ENCODE results near the gene SUSD4.

Gene SUSD4

DNA sequence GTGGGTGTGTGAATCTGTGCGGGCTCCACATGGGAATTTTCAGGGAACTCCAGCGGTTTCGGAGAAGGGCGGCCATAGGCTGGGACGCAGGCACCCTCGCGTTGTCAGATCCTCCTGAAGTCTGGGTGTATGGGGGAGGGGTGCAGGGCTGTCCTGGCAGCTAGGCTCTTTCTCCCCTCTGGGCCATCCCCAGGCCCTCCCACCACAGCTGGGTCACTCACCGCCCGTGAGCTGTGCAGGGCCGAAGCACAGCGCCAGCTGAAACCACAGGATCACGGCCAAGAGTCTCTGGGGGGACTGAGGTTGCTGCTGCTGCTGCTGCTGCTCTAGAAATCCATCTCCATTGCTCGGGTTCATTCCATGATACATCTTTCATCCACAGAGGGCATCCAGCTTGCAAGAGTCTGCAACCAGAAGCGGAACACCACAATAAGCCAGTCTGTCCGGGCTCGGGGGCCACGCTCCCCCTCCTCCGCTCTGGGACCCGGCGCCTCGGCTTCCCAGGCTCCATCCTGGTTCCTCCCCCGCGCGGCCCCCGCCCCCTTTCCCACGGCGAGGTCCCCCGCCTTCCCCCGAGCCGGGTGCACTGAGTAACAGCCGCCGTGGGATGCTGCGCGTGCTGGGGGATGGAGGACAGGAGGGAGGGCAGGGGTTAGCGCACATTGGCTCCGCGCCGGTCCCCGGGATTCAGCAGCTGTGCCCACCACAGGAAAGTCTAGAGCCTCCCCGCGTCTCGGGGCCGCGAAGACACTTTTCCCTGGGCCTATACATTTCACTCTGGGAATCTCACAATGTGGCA, 720 bp downstream of the SUSD4 start:
- in situ Hi-C loops (cut with MboI; ENCODE audit: low sequenced_read_pairs): no loop called here

DNA sequence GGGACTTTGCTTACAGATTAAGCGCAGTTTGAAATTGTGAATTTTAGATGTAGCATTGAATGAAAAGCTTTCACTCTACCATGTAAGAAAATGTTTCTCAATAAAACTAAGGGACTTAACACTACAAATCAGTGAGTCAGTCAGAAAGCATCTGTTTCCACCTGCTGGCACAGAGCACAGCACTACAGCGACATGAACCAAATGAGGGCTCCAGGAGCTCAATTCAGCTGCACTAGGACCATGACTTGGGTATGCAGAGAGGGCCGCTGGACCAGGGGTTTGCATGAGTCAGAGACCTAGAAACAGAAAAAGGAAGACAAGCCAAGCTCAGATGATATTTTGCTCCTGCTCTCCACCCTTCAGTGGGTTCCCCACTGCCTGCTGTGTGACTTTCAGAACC, 5.2 kb downstream of the SUSD4 start:
- in situ Hi-C loops (cut with MboI; ENCODE audit: low sequenced_read_pairs): no loop called here

DNA sequence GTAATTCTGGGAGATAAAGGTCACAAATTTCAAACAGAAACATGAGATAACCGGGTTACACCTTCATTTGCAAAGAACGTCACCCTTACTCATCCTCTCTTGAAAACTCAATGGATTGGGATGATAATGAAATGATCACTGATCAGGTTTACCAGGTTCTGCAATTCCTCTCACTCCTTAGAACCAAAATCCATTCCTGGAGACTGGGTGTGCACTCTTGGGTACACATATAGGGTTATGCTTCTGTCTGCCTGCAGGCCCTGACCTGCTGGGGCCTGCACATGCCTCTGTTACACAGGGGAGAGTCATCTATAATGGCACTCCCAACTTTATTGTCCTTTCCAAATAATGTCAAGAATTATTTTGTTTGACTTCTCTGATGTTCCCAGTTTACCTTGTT, 8.3 kb downstream of the SUSD4 start:
- in situ Hi-C loops (cut with MboI; ENCODE audit: low sequenced_read_pairs): no loop called here

DNA sequence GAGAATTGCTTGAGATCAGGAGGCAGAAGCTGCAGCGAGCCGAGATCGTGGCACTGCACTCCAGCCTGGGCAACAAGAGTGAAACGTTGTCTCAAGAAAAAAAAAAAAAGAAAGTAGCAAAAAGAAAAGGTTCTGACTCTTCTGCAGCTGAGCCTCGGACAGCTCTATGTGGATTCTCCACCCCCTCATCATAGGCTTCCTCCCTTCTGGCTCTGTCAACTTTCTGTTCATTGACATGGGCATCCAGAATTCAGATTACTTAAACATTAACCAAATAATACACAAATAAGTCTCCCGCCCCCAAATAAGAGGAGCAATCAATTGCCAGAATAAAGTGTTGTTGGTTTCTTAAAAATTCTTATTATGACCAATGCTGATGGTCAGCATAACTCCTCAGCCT, 10.0 kb downstream of the SUSD4 start:
- in situ Hi-C loops (cut with MboI; ENCODE audit: low sequenced_read_pairs): no loop called here

DNA sequence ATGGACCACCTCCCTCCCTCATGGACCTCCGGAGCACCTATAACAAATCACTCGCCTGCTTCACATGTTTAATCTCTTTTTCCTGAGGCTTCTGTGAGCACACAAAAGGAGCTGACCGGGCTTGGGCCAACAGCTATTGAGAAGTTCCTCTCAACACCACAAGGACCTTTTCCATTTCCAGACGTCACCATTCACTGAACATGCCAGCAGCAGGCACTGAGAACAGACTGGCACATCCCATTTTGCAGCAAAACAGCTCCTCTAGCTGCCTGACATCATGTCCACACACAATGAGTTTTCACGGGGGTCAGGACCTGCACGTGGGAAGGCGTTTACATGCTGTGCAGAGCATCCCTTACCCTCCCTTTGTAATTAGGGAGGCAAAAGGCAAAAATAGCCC, 11.0 kb downstream of the SUSD4 start:
- in situ Hi-C loops (cut with MboI; ENCODE audit: low sequenced_read_pairs): no loop called here

DNA sequence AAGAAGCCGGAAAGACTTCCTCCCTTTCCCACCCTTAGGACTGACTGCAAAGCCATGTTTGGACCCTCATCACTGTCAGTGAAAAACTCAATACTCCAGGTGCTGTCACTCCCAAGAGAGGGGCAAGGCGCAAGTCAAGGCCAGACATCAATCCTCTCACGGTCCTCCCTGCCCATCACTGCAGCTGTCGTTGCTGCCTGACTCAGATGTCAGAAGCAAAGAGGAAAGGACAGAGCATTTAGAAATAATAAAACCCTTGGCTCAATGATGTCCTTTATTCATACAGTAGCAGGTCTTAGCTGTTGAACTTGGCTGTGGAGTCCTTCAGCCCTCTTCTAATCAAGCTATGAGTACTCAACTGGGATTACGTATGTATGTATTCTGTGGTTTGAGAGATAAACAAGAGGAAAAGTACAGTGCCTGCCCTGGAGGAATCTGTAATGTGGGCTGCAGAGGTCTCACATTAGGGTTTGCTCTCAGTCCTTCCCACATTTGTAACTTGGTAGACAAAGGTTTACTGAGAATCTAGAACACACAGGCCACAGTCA, 13.5 kb downstream of the SUSD4 start:
- in situ Hi-C loops (cut with MboI; ENCODE audit: low sequenced_read_pairs): no loop called here

DNA sequence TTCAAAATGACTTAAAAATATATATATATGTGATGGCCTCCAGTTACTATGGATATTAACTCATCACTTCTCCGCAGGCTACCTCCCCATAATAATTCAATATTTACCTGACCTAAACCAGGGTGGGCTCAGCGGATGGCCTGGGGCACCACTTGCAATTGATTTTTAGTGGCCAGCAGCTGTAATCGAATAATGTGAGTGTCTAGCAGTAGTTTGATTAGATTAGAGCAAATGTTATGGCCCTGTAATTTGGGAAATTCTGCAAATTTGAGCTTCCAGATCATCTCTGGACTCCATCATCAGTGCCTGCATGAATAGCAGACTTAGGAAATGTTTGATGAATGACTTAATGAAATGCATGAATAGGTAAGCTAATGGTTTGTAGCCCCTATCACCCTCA, 14.7 kb downstream of the SUSD4 start:
- in situ Hi-C loops (cut with MboI; ENCODE audit: low sequenced_read_pairs): no loop called here

DNA sequence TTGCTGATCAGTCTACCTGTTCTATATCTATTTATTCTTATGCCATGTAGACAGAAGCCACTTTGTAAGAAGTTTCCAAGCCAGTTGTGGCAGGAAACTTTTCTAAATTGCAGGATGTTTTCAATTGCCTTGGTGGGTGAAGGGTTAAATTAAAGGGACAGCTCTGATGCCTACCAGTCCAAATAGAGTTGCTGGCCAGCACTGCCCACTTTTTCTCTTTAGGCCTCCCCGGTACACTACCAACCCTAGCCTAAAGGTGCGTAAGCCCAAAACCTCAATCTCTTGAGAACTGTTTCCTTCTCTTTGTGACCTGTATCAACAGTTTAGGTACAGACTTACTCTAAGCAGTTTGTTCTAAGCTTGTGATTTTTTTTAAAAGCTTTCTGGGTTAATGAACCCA, 15.5 kb downstream of the SUSD4 start:
- in situ Hi-C loops (cut with MboI; ENCODE audit: low sequenced_read_pairs): no loop called here

DNA sequence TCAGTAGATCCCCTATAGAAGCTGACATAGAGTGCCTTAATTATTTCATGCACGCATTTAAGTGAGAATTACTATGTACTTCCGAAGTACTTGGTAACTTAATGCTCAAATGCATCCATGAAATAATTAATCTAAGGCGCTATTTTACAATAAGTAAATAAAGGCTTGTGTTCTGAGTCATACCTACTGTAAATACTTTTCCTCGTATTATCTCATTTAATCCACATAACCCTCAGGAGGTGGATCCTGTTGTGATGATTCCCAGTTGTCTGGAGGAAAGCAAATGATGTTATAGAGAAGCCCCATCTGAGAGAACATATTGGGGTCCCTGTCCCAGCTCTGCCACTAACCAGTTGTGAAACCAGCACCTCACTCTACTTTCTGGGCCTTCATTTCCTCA, 16.4 kb downstream of the SUSD4 start:
- in situ Hi-C loops (cut with MboI; ENCODE audit: low sequenced_read_pairs): no loop called here

DNA sequence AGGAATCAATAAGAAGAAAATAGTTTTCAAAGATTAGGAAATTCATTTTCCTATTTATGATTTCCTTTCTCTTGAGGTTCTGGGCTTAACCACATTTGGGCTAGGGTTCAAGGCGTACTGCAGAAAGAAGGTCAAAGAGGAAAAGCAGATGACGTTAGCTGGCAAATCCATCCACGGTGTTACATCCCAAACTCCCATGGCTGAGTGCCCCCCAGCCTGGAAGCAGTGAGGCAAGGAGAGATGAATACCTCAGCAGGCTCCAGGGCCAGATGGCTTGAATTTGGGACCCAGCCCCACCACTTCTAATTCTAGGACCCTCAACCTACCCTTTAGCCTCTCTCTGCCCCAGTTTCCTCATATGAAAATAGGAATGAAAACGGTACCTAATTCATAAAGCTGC, 17.7 kb downstream of the SUSD4 start:
- in situ Hi-C loops (cut with MboI; ENCODE audit: low sequenced_read_pairs): no loop called here

DNA sequence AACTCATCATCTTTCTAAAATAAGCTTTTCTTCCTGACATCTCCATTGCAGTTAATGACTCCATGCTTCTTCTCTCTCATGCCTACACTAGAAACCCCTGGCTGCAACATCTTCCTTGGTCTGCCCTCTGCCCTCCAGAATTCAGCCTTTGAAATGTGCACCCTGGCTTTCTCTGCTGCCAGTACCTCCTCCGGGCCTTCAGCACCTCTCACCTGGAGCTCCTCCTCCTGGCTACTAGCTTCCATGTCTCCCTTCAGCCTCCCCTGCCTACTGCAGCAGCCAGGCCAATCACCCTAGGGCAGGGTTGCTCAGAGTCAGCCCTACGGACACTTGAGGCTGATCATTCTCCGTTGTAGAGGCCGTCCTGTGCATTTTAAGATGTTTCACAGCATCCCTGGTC, 18.3 kb downstream of the SUSD4 start:
- in situ Hi-C loops (cut with MboI; ENCODE audit: low sequenced_read_pairs): no loop called here

DNA sequence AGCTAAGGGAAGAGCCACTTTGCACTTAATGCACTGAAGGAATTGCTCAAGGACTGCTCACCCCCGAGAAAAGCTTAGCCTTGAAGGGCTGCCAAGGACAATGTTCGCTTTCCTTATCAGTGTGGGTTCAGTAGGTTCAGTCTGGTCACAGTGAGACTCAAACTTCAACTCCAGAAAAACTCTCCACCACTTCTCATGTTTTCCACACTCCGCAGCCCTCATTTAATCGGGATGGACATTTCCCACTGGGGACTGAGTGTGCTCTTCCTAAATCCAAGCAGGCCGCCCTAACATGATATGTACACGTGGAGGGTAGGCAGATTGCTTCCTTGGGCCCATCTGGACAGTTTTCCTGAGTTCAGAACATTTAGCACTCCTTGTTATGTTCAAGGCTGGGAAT, 19.5 kb downstream of the SUSD4 start:
- in situ Hi-C loops (cut with MboI; ENCODE audit: low sequenced_read_pairs): no loop called here

DNA sequence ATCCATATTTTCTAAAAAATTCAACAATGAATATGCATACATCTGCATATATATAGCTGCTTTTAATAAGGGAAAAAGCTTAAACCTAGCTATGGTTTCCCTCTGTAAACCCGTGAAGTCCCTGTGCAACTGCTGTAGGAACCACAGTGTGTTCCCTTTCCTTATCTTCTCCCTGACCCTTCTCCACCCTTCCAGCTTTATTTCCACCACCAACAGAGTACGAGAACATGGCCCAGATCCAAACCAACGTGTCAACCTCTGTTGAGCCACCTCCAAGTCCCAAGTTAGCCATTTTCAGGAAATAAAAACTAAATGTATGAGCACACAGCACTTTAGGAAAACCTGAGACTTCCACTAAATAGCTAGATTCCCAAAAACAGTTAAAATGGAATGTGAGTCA, 20.3 kb downstream of the SUSD4 start:
- in situ Hi-C loops (cut with MboI; ENCODE audit: low sequenced_read_pairs): no loop called here

DNA sequence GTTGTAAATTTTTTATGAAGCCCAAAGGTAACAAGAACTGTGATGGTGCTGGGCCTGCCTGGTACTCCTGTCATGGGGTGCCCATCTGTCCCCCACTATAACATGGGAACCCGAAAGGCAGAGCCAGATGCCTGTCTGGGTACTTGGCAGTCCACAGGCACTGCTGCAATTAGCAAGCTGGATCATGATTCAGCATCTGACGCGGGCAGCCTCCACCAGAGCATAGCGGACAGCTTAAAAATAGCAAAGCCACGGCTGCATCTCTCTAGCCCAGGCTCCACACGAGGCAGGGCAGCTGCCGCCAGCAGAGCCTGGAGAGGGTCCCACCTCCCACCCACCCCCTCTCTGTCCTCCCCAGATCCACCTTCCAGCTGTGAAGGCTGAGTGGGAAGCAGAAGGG, 22.9 kb downstream of the SUSD4 start:
- in situ Hi-C loops (cut with MboI; ENCODE audit: low sequenced_read_pairs): no loop called here

DNA sequence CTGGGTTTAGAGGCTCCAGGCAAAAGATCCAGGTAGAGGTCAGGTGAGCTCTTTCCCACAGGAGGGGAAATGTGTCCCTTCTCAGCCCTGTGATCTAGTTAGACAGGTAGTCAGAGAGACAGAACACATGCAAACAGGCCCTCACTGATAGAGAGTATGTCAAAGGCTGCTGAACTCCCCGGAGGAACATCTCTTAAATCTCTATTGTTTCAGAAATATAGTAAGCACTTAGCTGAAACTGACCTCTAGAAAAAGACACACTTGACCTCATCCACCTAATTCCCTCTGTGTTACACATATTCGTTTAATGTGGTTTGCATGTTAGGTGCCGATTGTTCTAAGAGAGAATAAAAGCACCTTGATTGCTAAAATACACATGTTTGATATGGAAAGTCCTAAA, 23.3 kb downstream of the SUSD4 start:
- in situ Hi-C loops (cut with MboI; ENCODE audit: low sequenced_read_pairs): no loop called here

DNA sequence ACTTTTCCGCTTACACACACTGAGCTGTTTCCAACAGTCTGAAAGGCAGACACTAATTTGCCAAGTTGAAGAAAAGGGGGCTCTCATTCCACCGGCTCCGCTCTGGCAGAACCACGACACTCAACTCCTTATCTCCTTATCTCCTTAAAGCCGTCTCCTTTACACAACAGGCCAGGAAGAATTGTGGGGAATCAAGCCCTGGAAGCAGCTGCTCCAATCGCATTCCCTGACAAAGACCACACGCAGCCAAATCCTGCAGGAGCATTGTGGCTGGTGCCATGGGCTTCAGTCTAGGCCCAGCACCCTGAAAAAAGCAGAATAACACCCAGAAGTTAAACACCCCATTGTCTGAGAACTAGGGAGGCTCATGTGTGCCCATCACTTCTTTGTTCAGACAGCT, 24.1 kb downstream of the SUSD4 start:
- in situ Hi-C loops (cut with MboI; ENCODE audit: low sequenced_read_pairs): no loop called here

DNA sequence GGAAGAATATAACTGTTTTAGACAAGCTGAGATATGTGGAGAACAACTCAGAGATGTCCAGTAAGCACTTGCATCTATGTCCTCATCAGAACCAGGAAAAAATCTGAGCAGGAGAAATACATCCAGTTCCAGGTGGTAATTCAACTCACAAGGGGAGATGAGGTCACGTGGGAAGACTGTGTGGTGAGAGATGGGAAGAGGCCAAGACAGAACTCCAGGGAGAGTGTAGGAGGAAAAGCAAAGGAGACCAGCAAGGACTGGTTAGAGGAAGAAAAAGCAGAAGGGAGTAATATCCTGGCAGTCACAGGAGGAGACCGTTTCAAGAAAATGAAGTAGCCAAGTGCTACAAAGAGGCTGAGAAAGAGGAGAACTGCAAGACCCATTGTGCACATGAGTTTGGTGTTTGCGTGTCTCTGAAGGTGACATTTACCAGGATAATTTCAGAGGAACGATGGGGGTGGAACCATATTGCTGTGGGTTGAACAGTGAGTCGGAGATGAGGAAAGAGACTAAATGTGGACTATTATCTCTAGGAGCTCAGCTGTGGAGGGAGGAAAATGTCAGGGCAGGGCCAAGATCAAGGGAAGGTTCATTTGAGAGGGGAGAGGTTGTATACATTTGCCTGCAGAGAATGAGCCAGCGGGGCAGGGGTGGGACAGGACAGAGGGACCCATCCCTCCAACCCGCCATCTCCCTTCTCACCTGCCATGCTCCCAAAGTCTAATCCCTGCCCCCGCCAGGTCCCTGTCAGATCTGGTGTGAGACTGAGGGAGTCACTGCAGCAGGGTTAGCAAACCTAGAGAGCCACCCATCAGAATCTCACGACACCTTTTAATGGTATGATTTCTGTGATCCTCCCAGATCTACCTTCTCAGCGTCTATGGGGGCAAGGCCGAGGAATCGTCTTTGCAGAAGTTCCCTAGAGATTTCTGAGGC, 24.9 kb downstream of the SUSD4 start:
- in situ Hi-C loops (cut with MboI; ENCODE audit: low sequenced_read_pairs): no loop called here

DNA sequence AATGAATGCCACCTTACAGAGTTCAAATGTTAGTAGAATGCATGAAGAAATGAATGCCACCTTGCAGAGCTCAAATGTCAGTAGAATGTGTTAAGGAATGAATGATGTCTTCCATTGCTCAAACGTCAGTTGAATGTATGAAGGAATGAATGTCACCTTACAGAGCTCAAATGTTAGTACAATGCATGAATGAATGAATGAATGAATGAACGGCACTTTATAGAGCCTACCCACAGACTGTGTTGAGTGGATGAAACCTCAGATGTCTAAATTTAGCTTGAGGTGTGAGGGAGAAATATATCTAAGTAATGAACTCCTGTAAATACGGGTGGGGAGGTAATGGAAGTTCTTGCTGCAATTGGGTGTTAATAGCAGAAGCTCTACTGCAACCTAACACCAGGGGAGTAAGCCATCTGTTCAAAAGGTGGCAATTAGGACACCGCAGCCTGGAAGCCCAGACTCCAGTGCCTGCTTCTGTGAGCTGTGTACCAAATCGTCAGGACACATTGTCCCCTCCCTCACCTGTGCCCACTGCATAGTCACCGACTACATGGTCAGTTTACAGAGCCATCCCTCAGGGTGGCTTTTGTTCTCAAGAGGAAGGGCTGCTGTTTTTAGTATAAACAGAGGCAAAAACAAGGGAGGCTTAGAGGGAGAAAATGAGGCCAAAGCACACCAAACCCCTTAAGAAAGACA, 26.7 kb downstream of the SUSD4 start:
- in situ Hi-C loops (cut with MboI; ENCODE audit: low sequenced_read_pairs): no loop called here

DNA sequence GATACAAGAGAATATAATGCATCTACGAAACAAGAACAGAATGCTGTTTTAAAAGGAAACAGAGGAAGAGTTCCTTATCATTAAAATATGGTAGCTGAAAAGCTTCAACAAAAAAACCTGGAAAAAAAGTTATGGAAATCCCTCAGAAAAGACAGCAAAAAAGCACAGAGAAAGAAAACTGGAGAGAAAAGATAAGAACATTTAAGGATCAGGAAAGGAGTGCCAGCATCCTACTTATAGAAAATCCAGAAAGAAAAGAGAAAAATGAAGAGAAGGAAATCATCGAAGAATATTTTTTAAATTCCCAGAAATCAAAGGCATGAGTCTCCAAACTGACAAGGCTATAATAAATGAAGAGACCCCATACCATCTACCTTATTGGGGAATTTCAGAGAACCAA, 29.8 kb downstream of the SUSD4 start:
- in situ Hi-C loops (cut with MboI; ENCODE audit: low sequenced_read_pairs): no loop called here

DNA sequence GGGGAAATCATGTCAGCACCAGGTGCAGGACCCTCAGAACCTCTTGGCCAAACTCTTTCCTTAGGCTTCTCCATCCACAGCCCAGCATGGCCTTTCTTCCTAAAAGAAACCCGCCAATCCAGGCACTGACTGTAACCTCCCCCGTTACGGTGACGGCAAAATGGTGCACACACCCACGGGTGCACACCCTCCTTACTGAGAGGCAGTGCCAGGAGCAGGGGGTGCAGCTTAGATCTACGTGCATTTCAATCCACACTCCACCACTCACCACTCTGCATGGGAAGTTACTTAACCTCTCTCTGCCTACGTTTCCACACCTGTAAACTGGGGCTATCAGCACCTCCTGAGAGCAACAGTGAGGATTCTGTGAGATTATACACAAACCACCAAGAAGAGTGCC, 31.0 kb downstream of the SUSD4 start:
- in situ Hi-C loops (cut with MboI; ENCODE audit: low sequenced_read_pairs): no loop called here

DNA sequence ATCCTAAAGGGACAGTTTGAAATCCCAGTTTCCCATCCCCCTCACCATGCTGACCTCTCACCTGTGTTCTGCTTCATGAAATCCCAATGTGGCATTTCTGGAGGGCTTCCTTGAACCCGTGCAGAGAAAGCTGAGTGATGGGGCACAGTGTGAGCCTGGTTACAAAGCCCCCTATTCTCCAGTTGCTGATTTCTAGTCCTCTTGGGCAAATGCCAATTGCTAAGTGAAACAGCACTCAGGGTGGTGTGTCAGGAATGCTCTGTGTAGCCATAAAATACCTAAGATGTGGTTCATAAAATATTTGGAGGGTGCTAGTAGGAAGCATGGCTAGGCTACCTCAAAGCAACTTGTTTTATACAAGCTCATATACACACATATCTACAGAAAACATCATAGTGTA, 32.0 kb downstream of the SUSD4 start:
- in situ Hi-C loops (cut with MboI; ENCODE audit: low sequenced_read_pairs): no loop called here
